HG03571 (cell line): ENCODE data around the gene PDE4D.
"Not testable (repeated sequence)": the region's sequence is repeated elsewhere in the genome, so short reads cannot be mapped to it uniquely, and the experiment has no call there.

ENCODE experiments used
- ATAC-seq: cut with Tn5 transposase; IDR thresholded peaks from one replicate; pipeline ENCODE4 v1.9.1; 2021; ENCODE audit not compliant: unreplicated experiment

PDE4D gene

GRCh38 chr5:59002162-59002825 is 891.2 kb downstream of the PDE4D start:
- no peak for ATAC-seq

- ATAC-seq = no peak
These were observed 891.8 kb downstream of the PDE4D start for GRCh38 chr5:59001716-59002115.

GRCh38 chr5:59001154-59001553 is 892.4 kb downstream of the PDE4D start:
- no peak for ATAC-seq

- ATAC-seq = no peak
These were observed 893.3 kb downstream of the PDE4D start for GRCh38 chr5:59000211-59000610.

- no peak for ATAC-seq
These were observed 893.7 kb downstream of the PDE4D start for GRCh38 chr5:58999804-59000203.

GRCh38 chr5:58998544-58998943 is 895.0 kb downstream of the PDE4D start:
- ATAC-seq = no peak

GRCh38 chr5:58995779-58996178 is 897.7 kb downstream of the PDE4D start:
- not testable (repeated sequence) for ATAC-seq

GRCh38 chr5:58993461-58993860 is 900.1 kb downstream of the PDE4D start:
- no peak for ATAC-seq

GRCh38 chr5:58988938-58989337 is 904.6 kb downstream of the PDE4D start:
- no peak for ATAC-seq

- ATAC-seq = no peak
These were observed 906.3 kb downstream of the PDE4D start for GRCh38 chr5:58987193-58987592.

- no peak for ATAC-seq
These were observed 907.2 kb downstream of the PDE4D start for GRCh38 chr5:58986281-58986680.

- no peak for ATAC-seq
These were observed 907.8 kb downstream of the PDE4D start for GRCh38 chr5:58985759-58986158.

- ATAC-seq = no peak
These were observed 908.2 kb downstream of the PDE4D start for GRCh38 chr5:58985311-58985710.

- no peak for ATAC-seq
These were observed 909.7 kb downstream of the PDE4D start for GRCh38 chr5:58983526-58984452.

- no peak for ATAC-seq
These were observed 912.6 kb downstream of the PDE4D start for GRCh38 chr5:58980890-58981289.

GRCh38 chr5:58979090-58979489 is 914.4 kb downstream of the PDE4D start:
- ATAC-seq = no peak

- no peak for ATAC-seq
These were observed 918.9 kb downstream of the PDE4D start for GRCh38 chr5:58974601-58975000.

GRCh38 chr5:58974083-58974482 is 919.4 kb downstream of the PDE4D start:
- ATAC-seq = no peak

- no peak for ATAC-seq
These were observed 921.2 kb downstream of the PDE4D start for GRCh38 chr5:58972301-58972700.

GRCh38 chr5:58970766-58971165 is 922.8 kb downstream of the PDE4D start:
- no peak for ATAC-seq

GRCh38 chr5:58969795-58970194 is 923.7 kb downstream of the PDE4D start:
- no peak for ATAC-seq

GRCh38 chr5:58969253-58969652 is 924.3 kb downstream of the PDE4D start:
- no peak for ATAC-seq
